GM21576 (cell line): ENCODE results near the gene FEM1B.

ENCODE experiments used
- ATAC-seq: cut with Tn5 transposase; IDR thresholded peaks from one replicate; pipeline ENCODE4 v1.9.1; 2021; ENCODE audit warnings: mild to moderate bottlenecking, moderate library complexity; ENCODE audit not compliant: unreplicated experiment

Gene FEM1B

DNA sequence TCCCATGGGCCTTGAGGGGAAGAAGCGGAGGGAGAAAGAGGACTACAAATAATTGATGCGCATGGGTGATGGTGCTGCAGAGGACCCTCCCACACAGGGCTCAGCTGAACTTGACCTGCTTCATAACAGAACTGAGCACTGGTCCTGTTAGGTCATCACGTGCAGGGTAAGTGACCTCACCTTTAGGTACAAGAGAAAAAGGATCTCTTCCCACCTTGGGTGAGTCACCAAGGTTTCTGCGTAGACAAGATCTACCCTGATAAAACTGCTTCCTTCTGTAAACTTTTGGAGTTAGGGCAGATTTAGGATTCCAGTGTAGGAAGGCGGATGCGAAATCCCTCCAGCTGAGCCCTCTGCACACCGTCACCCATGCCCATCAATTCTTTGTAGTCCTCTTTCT, 67.1 kb downstream of the FEM1B start:
- no peak for ATAC-seq
